ENCODE data around the gene ASB7.

ASB7 gene

GRCh38 chr15:100692246-100692645 is 89.9 kb downstream of the ASB7 start:
- H3K4me1 ChIP-seq (ENCODE audit: control insufficient read depth, insufficient read depth, low read length): no peaks in the 10 kb centered on the region
- H3K9me3 ChIP-seq (ENCODE audit: control insufficient read depth, insufficient read depth, low read depth, low read length): no peaks in the 10 kb centered on the region
- TF ChIP-seq ZNF843 (tag by site-specific recombination; IDR thresholded peaks at IDR 0.05) (no peak), ZNF214 (tag by site-specific recombination; IDR thresholded peaks at IDR 0.05; ENCODE audit: borderline replicate concordance) (no peak), ZBTB11 (tag by site-specific recombination; conservative IDR thresholded peaks at IDR 0.05; ENCODE audit: low read depth) (no peak), ZNF266 (tag by site-specific recombination; IDR thresholded peaks at IDR 0.05; ENCODE audit: low read depth) (no peak), KLF16 (tag by site-specific recombination; IDR thresholded peaks at IDR 0.05) (no peak), AEBP2 (tag by site-specific recombination; IDR thresholded peaks at IDR 0.05; ENCODE audit: borderline replicate concordance) (no peak), ZNF558 (tag by site-specific recombination; IDR thresholded peaks at IDR 0.05) (no peak), ZNF354C (tag by site-specific recombination; IDR thresholded peaks at IDR 0.05; ENCODE audit: borderline replicate concordance, low read depth) (no peak), ZNF157 (tag by site-specific recombination; IDR thresholded peaks at IDR 0.05) (no peak), KLF9 (tag by site-specific recombination; IDR thresholded peaks at IDR 0.05; ENCODE audit: low read depth) (no peak), ZNF600 (tag by site-specific recombination; IDR thresholded peaks at IDR 0.05) (no peak), ZNF660 (tag by site-specific recombination; IDR thresholded peaks at IDR 0.05) (no peak), TCF7L2 (IDR thresholded peaks at IDR 0.05; ENCODE audit: borderline replicate concordance, low read depth, low read length) (no peak), HIC1 (tag by site-specific recombination; IDR thresholded peaks at IDR 0.05) (no peak), PRDM4 (tag by site-specific recombination; IDR thresholded peaks at IDR 0.05) (no peak), ZNF571 (tag by site-specific recombination; IDR thresholded peaks at IDR 0.05) (no peak), GLI4 (tag by site-specific recombination; IDR thresholded peaks at IDR 0.05) (no peak), BCL6B (tag by site-specific recombination; IDR thresholded peaks at IDR 0.05) (no peak)
- ChIA-PET CTCF (interaction anchor here (1.6 kb wide), 1 partner anchor 343 kb away, joined by 3 read pairs; no protein-coding TSS in a partner anchor), POLR2A (no interaction called here)
- H3K4me3 ChIP-seq (ENCODE audit: low read depth, low read length): no peak overlapping the region
- no peak overlapping the region for H3K27ac ChIP-seq (ENCODE audit: extremely low read depth, low read depth, low read length)
- H3K36me3 ChIP-seq (ENCODE audit: control insufficient read depth in 2 of 2, insufficient read depth in 1 of 2, low read length in 2 of 2): no peaks in the 10 kb centered on the region

Data from HEK293 (cell line).